HEK293T (cell line): ENCODE data around the gene TMEM240.

ENCODE experiments used
- ARNT ChIP-seq: fragments of 450-650 bp; IDR thresholded peaks from 2 replicates; pipeline ENCODE4 v1.6.1; 2017; ENCODE audit warnings: mild to moderate bottlenecking
- FOXA1 ChIP-seq: fragments of 450-650 bp; IDR thresholded peaks from 2 replicates; pipeline ENCODE4 v1.6.1; 2016; ENCODE audit warnings: mild to moderate bottlenecking
- FOXM1 ChIP-seq: fragments of 450-650 bp; IDR thresholded peaks from 2 replicates; pipeline ENCODE4 v1.6.1; 2017; ENCODE audit warnings: mild to moderate bottlenecking, borderline replicate concordance
- L3MBTL2 ChIP-seq: fragments of 450-650 bp; conservative IDR thresholded peaks from 2 replicates; pipeline ENCODE4 v1.6.1; 2016; ENCODE audit warnings: mild to moderate bottlenecking
- LEF1 ChIP-seq: fragments of 450-650 bp; IDR thresholded peaks from 2 replicates; pipeline ENCODE4 v1.6.1; 2017; ENCODE audit warnings: mild to moderate bottlenecking, borderline replicate concordance

GRCh38 chr1:1534401-1535154 lies 5.8 kb downstream of the TMEM240 start:
- TF ChIP-seq LEF1 (no peak), ARNT (no peak), FOXA1 (no peak), FOXM1 (no peak), L3MBTL2 (no peak)
